Stimulated activated naive B cell treated with anti-CD40 and anti-IgM and Interleukin-4, amounts not matched to agents 10 μg/mL and 1 μg/mL and 100 μg/mL, for 72 hours (primary cell): Measurements from ENCODE around the gene DHX57.

ENCODE experiments used
- ATAC-seq, 2 donors: fragments of 150-1000 bp; cut with Tn5 transposase; replicated peaks; 2 replicates each; pipeline ENCODE4 v1.10.0; 2021; ENCODE audit warnings: moderate library complexity in 1 of 2
- DNase-seq: peaks from one replicate; pipeline ENCODE4 v3.0.0; 2021
- H3K27ac Mint-ChIP-seq: one replicate; pipeline ENCODE4 v1.8.0; 2022; ENCODE audit warnings: mild to moderate bottlenecking, mixed read lengths
- H3K27me3 Mint-ChIP-seq, 2 donors: one replicate each; pipeline ENCODE4 v1.8.0; 2022; ENCODE audit warnings: mixed read lengths in 2 of 2
- H3K36me3 Mint-ChIP-seq, 2 donors: one replicate each; pipeline ENCODE4 v1.8.0; 2022; ENCODE audit warnings: mixed read lengths in 2 of 2, mild to moderate bottlenecking in 1 of 2
- H3K4me1 Mint-ChIP-seq, 2 donors: one replicate each; pipeline ENCODE4 v1.8.0; 2022; ENCODE audit warnings: mixed read lengths in 2 of 2, mild to moderate bottlenecking in 1 of 2
- H3K4me3 Mint-ChIP-seq, 2 donors: one replicate each; pipeline ENCODE4 v1.8.0; 2022; ENCODE audit warnings: mild to moderate bottlenecking in 2 of 2, mixed read lengths in 2 of 2, moderate library complexity in 1 of 2
- H3K9me3 Mint-ChIP-seq, 2 donors: one replicate each; pipeline ENCODE4 v1.8.0; 2022; ENCODE audit warnings: mixed read lengths in 2 of 2, mild to moderate bottlenecking in 1 of 2

Gene DHX57

DNA sequence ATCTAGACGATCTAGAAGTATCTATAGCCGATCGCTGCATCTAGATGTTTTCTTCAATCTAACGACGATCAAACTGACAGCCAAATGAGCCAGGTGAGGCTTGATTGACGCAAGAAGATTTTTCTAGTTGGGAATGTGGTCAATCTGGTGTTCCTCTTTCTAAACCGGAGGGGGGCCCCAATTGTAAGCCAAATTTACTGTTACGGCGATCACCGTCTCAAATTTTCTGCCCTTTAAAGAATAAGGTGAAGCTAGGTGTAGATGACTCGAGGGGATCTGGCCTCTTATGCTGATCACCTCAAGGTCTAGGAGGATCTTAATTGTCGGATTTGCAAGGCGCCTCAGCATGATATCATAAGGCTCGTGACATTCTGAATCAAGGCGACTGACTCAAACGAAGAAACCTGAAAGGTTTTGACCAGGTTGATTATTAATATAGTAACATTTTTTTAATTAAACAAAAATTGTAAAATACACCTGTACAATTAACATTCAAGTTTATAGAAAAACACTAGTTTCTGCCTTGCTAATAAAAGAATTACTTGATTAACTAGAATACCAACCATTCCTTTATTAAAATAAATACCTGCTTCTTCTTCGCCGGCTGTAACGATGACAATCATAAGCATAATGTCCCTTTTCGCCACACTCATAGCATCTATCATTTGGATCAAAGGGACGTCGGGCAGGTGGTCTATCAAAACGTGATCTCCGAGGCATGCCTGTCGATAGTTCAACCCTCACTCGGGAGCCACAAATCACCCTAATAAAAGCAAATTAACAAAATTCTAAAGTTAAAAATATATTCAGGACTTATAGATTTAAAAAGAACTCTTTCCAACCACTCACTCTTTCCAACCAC, 126.6 kb downstream of the DHX57 start:
- Mint-ChIP-seq H3K36me3 (peaks cover 43 to 64% of the 10 kb centered on the region in 2 donors), H3K9me3 (no peaks in the 10 kb centered on the region), H3K27ac (peak overlapping the region; percentile 90), H3K4me1 (peaks cover 29 to 63% of the 10 kb centered on the region in 2 donors), H3K4me3 (peak overlapping the region; percentile 97 to 100), H3K27me3 (peaks cover 0 to 3% of the 10 kb centered on the region in 2 donors)
- DNase-seq, result no peak
- no peak for ATAC-seq

- peak overlapping the region; percentile 87 for H3K27ac Mint-ChIP-seq
- peaks cover 29 to 63% of the 10 kb centered on the region in 2 donors for H3K4me1 Mint-ChIP-seq
- peaks cover 0 to 3% of the 10 kb centered on the region in 2 donors for H3K27me3 Mint-ChIP-seq
- no peaks in the 10 kb centered on the region for H3K9me3 Mint-ChIP-seq
- H3K36me3 Mint-ChIP-seq, result peaks cover 47 to 67% of the 10 kb centered on the region in 2 donors
- DNase-seq, result no peak
- no peak for ATAC-seq
- peak overlapping the region; percentile 60 to 63 for H3K4me3 Mint-ChIP-seq
Observed at GRCh38 chr2:38748391-38748790, 127.3 kb downstream of the DHX57 start.

GRCh38 chr2:38747819-38748218, 127.9 kb downstream of the DHX57 start:
- ATAC-seq (no peak), DNase-seq (no peak)
- Mint-ChIP-seq H3K9me3 (no peaks in the 10 kb centered on the region), H3K4me1 (peaks cover 29 to 63% of the 10 kb centered on the region in 2 donors), H3K36me3 (peaks cover 47 to 67% of the 10 kb centered on the region in 2 donors), H3K27ac (peak overlapping the region; percentile 87), H3K4me3 (peak overlapping the region; percentile 60 to 63), H3K27me3 (peaks cover 0 to 3% of the 10 kb centered on the region in 2 donors)
